Measurements from ENCODE around the gene PPP6R1. TPM values are rescaled to one million over a fixed set of nuclear protein-coding genes. Genes with fewer than 3 reads are reported as not detected.

PPP6R1 gene
- total RNA-seq, 1 donor = 41.5 TPM

DNA sequence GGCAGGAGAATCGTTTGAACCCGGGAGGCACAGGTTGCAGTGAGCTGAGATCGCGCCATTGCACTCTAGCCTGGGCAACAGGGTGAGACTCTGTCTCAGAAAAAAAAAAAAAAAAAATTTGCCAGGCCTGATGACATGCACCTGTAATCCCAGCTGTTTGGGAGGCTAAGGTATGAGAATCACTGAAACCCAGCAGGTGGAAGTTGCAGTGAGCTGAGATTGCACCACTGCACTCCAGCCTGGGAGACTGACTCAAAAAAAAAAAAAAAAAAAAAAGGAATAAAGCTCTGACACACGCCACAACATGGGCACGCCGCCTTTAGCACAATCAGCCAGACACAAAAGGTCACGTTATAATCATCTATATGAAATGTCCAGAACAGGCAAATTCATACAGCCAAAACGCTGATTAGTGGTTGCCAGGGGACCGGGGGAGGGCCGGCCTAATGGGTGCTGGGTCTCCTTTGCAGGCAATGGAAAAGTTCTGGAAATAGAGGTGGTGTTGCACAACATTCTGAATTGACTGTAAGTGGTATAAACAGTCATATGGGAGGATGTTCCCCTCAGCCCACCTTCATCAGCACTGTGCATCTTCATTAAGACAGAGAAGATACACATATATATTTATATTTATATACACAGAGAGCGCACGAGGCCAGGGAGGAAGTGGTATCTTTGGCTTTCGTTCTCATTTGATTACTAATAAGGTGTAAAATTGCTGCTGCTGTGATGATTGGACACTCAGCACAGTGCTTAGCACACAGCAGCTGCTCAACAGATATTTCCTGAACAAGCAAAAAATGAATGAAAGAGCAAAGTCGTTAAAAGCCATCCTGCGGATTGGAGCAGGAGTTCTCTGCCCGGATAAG lies 17.3 kb upstream of the PPP6R1 start:
- no peak for DNase-seq (ENCODE audit: low read depth)
- TF ChIP-seq, protein P1, sequence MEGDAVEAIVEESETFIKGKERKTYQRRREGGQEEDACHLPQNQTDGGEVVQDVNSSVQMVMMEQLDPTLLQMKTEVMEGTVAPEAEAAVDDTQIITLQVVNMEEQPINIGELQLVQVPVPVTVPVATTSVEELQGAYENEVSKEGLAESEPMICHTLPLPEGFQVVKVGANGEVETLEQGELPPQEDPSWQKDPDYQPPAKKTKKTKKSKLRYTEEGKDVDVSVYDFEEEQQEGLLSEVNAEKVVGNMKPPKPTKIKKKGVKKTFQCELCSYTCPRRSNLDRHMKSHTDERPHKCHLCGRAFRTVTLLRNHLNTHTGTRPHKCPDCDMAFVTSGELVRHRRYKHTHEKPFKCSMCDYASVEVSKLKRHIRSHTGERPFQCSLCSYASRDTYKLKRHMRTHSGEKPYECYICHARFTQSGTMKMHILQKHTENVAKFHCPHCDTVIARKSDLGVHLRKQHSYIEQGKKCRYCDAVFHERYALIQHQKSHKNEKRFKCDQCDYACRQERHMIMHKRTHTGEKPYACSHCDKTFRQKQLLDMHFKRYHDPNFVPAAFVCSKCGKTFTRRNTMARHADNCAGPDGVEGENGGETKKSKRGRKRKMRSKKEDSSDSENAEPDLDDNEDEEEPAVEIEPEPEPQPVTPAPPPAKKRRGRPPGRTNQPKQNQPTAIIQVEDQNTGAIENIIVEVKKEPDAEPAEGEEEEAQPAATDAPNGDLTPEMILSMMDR (IDR thresholded peaks at IDR 0.05; ENCODE audit: insufficient read depth, low read length) = no peak
- H3K4me3 ChIP-seq (ENCODE audit: low read depth, low read length) = no peak overlapping the region

DNA sequence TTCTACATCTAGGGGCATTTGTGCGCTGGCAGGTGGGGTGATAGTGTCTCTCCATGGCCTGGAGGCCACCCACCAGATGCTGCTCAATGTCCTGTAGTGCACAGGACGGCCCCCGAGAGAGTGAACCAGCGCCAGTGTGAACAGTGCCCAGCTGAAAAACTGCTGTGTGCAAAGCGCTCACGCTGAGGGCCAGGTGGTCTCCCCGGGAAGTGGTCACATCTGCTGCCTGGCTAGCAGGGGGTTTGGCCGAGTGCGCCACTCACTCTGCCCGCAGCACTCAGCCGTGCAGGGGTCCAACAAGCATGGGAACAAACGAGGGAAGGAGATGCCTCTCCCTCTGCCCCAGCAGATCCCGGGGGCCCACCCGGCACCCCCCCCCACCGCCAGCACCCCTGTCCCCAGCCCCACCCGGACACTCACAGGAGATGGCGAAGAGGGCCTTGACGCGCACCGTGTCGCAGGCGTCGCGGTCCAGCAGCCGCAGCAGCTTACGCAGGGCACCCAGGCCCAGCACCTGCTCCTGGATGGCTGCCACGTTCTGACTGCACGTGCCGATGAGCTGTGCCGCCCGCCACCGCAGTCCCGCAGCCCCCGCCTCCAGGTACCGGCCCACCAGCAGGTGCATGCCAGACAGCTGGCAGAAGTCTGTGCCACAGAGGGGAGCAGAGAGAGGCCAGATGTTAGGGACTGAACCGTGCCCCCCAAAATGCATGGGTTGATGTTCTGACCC lies 15.3 kb upstream of the PPP6R1 start:
- no peak for DNase-seq (ENCODE audit: low read depth)
- TF ChIP-seq, protein P1 (IDR thresholded peaks at IDR 0.05; ENCODE audit: insufficient read depth, low read length) = no peak
- H3K4me3 ChIP-seq (ENCODE audit: low read depth, low read length) = no peak overlapping the region

DNA sequence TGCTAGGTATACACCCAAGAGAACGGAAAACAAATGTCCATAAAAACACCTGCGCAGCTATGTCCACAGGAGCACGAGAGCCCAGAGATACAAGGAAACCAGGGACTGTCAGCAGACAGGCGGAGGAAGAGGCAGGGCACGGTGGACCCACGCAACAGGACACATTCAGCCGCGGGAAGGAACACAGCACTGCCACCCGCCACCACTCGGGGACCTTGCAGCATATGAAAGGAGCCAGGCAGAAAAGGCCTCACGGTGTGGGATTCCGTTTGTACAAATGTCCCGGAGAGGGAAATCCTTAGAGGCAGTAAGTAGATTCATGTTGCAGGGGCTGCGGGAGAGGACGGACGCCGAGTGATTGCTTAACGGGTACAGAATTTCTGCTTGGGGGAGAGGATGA lies 13.3 kb upstream of the PPP6R1 start:
- no peak for DNase-seq (ENCODE audit: low read depth)
- no peak overlapping the region for H3K4me3 ChIP-seq (ENCODE audit: low read depth, low read length)
- TF ChIP-seq, protein P1 (IDR thresholded peaks at IDR 0.05; ENCODE audit: insufficient read depth, low read length) = no peak

DNA sequence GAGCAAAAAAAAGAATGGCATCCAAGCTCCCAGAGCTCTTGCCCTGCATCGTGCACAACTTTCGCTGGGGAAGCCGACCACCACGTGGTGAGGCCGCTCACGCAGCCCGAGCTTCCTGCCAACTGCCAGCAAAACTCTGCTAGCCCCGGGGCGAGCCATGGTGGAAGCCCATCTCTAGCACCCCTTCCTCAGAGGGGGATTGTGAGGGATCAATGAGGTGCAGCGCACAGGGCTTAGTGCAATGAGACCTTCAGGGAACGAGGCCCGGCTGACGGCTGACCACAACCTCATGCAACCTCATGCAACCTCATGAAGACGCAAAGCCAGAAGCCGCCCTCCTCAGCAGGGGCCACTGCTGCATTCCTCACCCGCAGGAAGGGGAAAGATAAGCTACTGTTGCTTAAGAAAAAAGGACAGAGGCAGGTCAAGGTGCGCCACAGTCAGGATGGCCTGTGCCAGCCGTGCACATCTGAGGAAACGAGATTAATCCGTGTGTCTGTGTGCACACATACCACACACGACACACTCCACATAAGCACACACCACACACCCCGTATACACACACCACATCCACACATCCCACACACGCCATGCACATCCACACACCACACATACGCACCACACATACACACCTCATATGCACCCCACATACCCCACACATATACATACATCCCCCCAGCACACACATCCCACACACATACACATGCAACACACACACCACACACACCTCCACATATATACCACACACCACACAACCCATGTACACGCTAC lies 11.5 kb upstream of the PPP6R1 start:
- TF ChIP-seq, protein P1 (IDR thresholded peaks at IDR 0.05; ENCODE audit: insufficient read depth, low read length) = no peak
- no peak overlapping the region for H3K4me3 ChIP-seq (ENCODE audit: low read depth, low read length)
- DNase-seq (ENCODE audit: low read depth) = no peak

DNA sequence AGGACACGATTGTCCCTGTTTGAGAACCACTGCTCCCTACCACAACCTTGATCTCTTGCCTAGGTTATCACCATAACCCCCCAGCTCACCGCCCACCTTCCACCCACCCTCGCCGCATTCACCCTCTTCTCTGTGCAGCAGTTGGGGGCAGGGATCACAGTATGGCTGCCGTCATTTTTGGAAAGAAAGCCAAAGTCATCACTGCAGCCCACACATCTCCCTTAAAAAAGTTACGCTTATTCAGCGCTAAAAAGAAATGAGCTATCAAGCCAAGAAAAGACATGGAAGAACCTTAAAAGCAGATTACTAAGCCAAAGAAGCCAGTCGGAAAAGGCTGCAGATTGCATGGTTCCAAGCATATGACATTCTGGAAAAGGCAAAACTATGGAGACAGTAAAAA lies 10.5 kb upstream of the PPP6R1 start:
- DNase-seq (ENCODE audit: low read depth) = no peak

DNA sequence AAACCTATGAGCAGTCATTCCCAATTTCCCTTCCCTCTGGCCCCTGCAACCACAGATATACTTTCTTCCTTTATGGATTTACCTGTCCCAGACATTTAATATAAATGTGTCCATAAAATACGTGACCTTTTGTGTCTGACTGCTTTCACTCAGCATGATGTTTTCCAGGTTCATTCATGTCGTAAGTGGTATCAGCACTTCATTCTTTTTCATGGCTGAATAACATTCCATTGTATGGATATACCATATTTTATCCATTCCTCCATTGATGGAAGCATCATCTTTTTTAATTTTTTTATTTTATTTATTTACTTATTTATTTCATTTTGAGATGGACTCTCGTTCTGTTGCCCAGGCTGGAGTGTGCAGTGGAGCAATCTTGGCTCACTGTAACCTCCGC lies 8.0 kb upstream of the PPP6R1 start:
- DNase-seq (ENCODE audit: low read depth) = no peak
- no peak overlapping the region for H3K4me3 ChIP-seq (ENCODE audit: low read depth, low read length)
- TF ChIP-seq, protein P1 (IDR thresholded peaks at IDR 0.05; ENCODE audit: insufficient read depth, low read length) = no peak

More for the DNA sequence above, 10.5 kb upstream of the PPP6R1 start:
- no peak overlapping the region for H3K4me3 ChIP-seq (ENCODE audit: low read depth, low read length)
- TF ChIP-seq, protein P1 (IDR thresholded peaks at IDR 0.05; ENCODE audit: insufficient read depth, low read length) = no peak
